Embryonic facial prominence (tissue), 1 donor: ENCODE data around the gene SRA1.
"Not testable (repeated sequence)": the region's sequence is repeated elsewhere in the genome, so short reads cannot be mapped to it uniquely, and the experiment has no call there.

Experiments used
- DNase-seq: peaks from one replicate; pipeline ENCODE4 v3.0.0-alpha.2; 2016; ENCODE audit errors: extremely low spot score

The SRA1 gene

DNA sequence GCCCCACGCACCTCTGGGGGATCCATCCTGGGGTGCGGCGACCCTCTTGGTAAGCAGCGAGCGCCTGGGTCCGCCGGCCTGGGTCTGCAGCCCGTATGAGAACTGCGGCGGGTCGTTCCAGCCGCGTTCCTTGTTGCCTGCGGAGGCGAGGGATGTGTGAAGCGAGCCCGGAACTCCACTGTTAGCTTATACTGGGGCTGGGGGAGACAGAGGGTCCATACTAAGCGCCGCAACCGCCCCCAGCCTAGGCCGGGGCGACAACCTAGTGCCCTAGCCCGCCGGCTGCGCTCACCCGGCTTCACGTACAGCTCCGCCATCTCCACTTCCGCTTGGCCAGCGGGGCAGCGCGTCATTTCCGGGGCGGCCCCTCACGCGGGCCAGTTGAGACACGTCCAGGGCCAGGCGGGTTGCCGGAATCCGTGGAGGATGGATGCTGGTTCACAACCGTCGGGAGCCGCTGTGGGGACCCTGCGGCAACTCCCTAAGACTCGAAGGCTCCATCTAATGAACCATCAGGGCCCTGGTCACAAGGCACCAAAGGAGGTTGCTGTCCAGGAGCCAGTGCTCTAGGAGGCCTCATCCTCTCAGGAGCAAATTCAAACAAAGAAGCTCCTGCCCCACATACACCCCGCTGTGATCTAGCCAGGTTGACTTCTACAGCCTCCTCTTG is at the start of gene SRA1:
Gene SRA1, minus strand, starts transcription at position 338 of the 670 bp plus-strand sequence. Its CDS starts 21 bp downstream, at position 317.
- peak; percentile 67 for DNase-seq

DNA sequence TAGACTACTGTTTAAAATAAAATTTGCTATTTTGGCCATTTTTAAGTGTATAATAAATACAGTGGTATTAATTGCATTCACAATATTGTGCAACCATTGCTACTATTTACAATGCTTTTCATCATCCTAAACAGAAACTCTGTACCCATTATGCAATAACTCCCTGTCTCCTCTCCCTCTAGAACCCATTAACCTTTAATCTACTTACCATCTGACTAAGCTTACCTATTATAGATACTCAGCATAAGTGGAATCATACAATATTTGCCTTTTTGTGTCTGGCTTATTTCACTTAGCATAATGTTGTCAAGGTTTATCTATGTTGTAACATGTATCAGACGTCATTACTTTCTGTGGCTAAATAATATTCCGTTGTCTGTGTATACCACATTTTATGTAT is 49.8 kb upstream of the SRA1 start:
- no peak for DNase-seq

GRCh38 chr5:140605879-140606278 is 48.6 kb upstream of the SRA1 start:
- no peak for DNase-seq

DNA sequence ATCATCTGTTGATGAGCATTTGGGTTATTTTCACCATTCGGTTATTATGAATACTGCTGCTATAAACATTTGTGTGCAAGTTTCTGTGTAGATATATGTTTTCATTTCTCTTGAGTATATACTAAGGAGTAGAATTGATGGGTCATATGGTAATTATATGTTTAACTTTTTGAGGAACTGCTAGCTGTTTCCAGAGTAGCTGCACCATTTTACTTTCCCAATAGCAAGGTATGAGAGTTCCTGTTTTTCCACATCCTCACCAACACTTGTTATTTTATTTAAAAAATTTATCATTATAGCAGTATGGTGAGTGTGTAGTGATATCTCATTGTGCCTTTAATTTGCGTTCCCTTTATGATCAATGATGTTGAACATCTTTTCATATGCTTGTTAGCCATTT is 46.5 kb upstream of the SRA1 start:
- no peak for DNase-seq

- not testable (repeated sequence) for DNase-seq
Observed at GRCh38 chr5:140603446-140603698, 46.1 kb upstream of the SRA1 start.

- DNase-seq, result no peak
Observed at GRCh38 chr5:140602147-140602546, 44.9 kb upstream of the SRA1 start.

DNA sequence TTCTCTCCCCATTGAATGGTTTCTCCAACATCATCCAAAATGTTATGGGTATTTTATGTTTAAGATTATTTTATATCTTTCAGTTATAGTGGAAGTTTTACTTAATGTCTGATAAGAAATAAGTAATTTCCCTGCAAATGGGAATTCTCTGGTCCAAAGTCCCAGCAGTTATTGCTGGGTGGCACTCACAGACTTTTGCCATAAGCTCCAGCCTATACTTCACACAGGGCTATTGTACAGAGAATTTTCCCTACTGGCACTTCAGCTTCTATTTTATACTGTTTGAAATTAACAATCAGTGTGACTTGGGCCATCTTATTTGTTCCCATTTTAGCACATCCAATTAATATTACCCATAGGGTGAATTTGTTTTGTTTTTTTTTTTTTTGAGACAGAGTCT is 42.8 kb upstream of the SRA1 start:
- DNase-seq, result no peak

- no peak for DNase-seq
Observed at GRCh38 chr5:140598836-140599235, 41.6 kb upstream of the SRA1 start.

DNA sequence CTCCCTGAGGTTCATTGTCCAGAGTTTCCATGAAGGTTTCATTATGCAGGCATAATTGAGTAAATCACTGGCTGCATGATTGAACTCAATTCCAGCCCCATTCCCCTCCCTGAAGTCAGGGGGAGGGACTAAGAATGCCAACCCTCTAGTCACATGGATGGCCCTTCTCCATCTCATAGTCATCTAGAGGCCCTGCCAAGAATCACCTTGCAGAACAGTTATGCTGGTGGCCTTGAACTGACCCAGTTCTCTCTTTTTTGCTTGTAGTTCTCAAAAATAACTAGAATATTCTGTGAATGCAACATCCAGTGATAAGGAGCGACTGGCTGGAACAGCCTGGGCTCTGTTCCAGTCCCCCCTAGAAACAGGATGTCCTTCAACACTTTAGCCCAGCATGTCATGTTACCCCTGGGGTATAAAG is 39.1 kb upstream of the SRA1 start:
- no peak for DNase-seq

DNA sequence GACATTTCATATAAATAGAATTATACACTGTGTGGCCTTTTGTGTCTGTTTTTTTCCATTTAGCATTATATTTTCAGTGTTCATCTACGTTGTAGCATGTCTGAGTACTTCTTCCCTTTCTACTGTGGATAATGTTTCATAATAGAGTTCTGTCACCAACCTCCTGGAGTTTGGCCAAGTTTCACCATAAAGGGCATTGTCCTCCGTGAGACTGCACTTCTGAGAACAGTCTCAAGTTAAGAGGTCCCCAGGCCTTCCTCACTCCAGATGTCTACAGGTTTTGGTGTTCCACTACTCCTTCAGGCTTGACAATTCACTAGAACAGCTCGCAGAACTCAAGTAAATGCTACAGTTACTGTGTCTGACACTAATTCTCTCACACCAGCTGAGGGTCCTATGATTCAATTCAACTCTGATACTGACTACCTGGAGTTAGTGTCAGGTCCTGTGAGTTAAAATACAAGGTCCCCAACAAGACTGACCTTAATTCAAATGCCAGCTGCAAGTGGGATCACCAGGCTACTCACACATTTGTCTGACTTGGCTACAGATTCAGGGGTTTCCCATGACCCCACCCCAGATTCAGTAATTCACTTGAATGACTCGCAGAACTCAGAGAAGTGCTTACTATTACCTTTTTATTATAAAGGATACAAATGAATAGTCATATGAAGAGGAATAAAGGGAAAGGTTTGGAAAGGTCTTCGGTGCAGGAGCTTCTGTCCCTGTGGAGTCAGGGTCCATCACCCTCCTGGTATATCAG is 38.4 kb upstream of the SRA1 start:
- no peak for DNase-seq

- no peak for DNase-seq
Observed at GRCh38 chr5:140594169-140594568, 36.9 kb upstream of the SRA1 start.

DNA sequence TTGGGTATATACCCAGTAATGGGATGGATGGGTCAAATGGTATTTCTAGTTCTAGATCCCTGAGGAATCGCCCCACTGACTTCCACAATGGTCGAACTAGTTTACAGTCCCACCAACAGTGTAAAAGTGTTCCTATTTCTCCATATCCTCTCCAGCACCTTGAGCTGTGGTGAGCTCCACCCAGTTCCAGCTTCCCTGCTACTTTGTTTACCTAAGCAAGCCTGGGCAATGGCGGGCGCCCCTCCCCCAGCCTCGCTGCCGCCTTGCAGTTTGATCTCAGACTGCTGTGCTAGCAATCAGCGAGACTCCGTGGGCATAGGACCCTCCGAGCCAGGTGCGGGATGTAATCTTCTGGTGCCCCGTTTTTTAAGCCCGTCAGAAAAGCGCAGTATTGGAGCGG is 35.8 kb upstream of the SRA1 start:
- DNase-seq, result not testable (repeated sequence)

DNA sequence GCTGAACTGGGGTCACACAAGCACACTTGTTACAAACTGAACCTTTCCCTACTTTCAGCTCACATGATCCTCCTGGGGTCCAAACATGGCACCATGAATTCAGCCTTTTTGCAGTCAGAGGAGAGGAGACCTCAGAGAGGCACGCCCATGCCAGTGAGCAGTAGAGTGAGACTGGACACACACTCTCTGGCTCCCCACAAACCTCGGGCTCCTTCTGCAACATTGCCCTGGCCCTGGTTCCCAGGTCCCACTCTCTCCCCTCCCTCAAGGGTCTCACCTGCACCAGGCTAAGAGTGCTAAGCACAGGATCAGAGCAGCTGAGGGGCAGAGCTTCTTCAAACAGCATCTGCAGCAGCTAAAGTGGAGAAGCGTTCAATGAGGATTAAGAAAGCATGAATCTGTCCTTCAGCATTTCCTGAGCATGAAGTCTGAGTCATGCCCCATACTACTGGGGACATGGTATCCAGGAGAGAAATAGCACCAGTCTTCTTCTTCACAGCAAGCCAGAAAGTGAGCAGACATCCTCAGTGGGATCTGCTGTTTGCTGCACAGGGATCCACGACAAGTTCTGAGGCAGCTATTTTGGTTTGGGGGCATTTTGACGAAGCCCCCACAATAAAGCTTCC is 34.6 kb upstream of the SRA1 start:
- DNase-seq, result no peak

GRCh38 chr5:140590861-140591260 is 33.6 kb upstream of the SRA1 start:
- no peak for DNase-seq

DNA sequence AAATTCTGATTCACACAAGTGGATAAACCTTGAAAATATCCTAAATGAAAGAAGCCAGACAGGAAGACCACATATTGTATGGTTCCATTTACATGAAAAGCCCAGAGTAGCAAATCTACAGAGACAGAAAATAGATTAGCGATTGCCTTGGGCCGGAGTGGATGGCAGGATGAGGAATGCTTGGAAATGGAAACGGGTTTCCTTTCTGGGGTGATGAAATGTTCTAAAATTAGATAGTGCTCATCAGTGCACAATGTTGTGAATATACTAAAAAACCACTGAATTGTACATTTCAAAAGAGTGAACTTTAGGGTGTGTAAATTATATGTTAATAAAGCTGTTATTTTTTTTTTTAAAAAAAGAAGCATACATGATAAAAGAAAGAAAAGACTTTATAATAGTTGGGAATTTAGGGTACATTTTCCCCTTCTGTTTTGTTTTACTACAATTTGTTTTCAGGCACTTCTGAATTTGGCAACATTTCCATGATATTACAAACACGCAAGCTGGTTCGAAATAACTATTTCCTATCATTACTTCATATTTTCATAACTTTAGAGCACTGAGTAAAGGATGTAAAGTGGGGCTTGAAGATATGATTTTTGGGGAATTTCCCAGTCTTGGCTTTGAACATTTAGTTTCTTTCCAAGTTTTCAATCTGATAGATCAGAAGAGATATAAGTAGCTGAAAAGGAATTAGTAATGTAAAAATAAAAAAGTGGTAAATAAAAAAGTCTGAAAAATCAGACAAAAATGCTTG is 31.2 kb upstream of the SRA1 start:
- DNase-seq, result no peak

DNA sequence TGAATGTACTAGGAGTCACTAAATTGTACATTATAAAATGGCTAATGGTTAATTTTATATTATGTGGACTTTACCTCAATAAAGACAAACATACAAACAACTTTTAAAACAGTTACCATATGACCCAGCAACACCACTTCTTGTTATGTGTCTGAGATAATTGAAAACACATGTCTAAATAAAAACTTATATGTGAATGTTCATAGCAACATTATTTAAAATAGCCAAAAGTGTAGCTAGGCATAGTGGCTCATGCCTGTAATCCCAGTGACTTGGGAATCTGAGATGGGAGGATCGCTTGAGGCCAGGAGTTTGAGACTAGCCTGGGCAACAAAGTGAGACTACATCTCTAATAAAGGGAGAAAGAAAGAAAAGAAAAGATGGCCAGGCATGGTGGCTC is 30.2 kb upstream of the SRA1 start:
- DNase-seq, result no peak

GRCh38 chr5:140579188-140579747 is 22.0 kb upstream of the SRA1 start:
- not testable (repeated sequence) for DNase-seq

- no peak for DNase-seq
Observed at GRCh38 chr5:140576776-140577201, 19.5 kb upstream of the SRA1 start.

DNA sequence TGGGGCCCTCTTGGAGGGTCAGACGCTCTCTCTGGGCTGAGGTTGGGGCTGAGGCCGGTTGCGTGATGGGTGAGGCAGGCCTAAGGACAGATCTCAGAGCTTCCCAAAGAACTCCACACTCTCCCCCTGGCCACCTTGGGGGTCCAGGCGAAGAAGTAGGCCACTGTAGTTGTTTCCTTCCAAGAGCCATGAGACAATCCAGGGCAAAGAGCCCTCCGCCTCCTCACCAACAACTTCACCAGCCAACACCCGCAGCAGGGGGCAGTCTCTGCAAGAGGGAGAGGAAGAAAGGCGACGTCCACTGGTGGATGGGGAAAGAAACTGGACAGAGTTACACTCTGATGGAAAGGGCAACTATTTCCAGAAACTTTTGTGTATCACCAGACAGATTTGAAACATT is 18.0 kb upstream of the SRA1 start:
- DNase-seq, result no peak

GRCh38 chr5:140574165-140574564 is 16.9 kb upstream of the SRA1 start:
- DNase-seq, result no peak

- DNase-seq, result no peak
Observed at GRCh38 chr5:140573683-140574082, 16.4 kb upstream of the SRA1 start.

DNA sequence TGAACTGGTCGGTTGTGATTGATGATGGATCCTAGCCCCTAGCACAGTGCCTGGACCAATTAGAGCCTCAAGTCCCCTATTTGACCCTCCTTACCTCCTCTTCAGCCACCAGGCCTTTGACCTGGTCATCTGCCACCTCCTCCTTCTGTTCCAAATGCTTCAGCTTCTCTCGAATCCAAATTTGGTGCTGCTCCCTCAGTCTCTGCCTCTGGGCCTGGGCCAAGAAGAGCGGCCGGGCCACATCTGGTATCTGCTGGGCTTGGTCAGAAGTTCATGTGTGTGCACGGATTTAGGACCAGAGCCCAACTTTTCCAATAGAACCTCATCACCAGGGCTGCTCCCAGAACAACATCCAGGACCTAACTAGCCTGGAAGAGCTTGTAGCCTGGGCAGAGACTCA is 13.8 kb upstream of the SRA1 start:
- no peak for DNase-seq
